Measurements from ENCODE around the gene ARFGAP3.

ARFGAP3 gene

GRCh38 chr22:42895541-42895981 is 38.5 kb upstream of the ARFGAP3 start:
- no peak for TF ChIP-seq CTCF (conservative IDR thresholded peaks at IDR 0.05)
- no peak for TF ChIP-seq ZFX (IDR thresholded peaks at IDR 0.05)
- no peak overlapping the region for H3K27ac ChIP-seq

GRCh38 chr22:42895087-42895486 is 38.0 kb upstream of the ARFGAP3 start:
- TF ChIP-seq ZFX (IDR thresholded peaks at IDR 0.05): no peak
- TF ChIP-seq CTCF (conservative IDR thresholded peaks at IDR 0.05): no peak
- H3K27ac ChIP-seq: no peak overlapping the region

GRCh38 chr22:42893371-42894150 is 36.5 kb upstream of the ARFGAP3 start:
- no peak for TF ChIP-seq ZFX (IDR thresholded peaks at IDR 0.05)
- TF ChIP-seq CTCF (conservative IDR thresholded peaks at IDR 0.05): no peak

GRCh38 chr22:42892571-42893316 is 35.7 kb upstream of the ARFGAP3 start:
- no peak for TF ChIP-seq CTCF (conservative IDR thresholded peaks at IDR 0.05)
- TF ChIP-seq ZFX (IDR thresholded peaks at IDR 0.05): no peak
- no peak overlapping the region for H3K27ac ChIP-seq

More at GRCh38 chr22:42893371-42894150, 36.5 kb upstream of the ARFGAP3 start:
- no peak overlapping the region for H3K27ac ChIP-seq

GRCh38 chr22:42892156-42892555 is 35.1 kb upstream of the ARFGAP3 start:
- TF ChIP-seq CTCF (conservative IDR thresholded peaks at IDR 0.05): no peak
- TF ChIP-seq ZFX (IDR thresholded peaks at IDR 0.05): no peak
- H3K27ac ChIP-seq: no peak overlapping the region

- H3K27ac ChIP-seq: no peak overlapping the region
- TF ChIP-seq ZFX (IDR thresholded peaks at IDR 0.05): no peak
- TF ChIP-seq CTCF (conservative IDR thresholded peaks at IDR 0.05): no peak
Observed at GRCh38 chr22:42891696-42892095, 34.6 kb upstream of the ARFGAP3 start.

- no peak overlapping the region for H3K27ac ChIP-seq
- TF ChIP-seq CTCF (conservative IDR thresholded peaks at IDR 0.05) (no peak), ZFX (IDR thresholded peaks at IDR 0.05) (no peak)
Observed at GRCh38 chr22:42891008-42891407, 33.9 kb upstream of the ARFGAP3 start.
